IMR-90 (cell line): ENCODE measurements around the gene REPS2. TPM values are rescaled to one million over a fixed set of nuclear protein-coding genes. Genes with fewer than 3 reads are reported as not detected.

ENCODE experiments used
- ATAC-seq: fragments of 200-7000 bp; cut with Tn5 transposase; 2 replicates; pipeline ENCODE4 v1.9.1; 2020; ENCODE audit warnings: low read depth, mild to moderate bottlenecking, moderate library complexity
- BruUV-seq: library from RNA; stranded (reverse); fragments of 400-500 nt; replicated peaks from 2 replicates; lab custom pipeline; 2021; lab: Mats Ljungman, UMichigan
- CTCF ChIA-PET: fragments of 300-600 bp; formaldehyde crosslinking; extraction: SDS; loops from one replicate; lab custom pipeline; 2021; ENCODE audit warnings: antibody characterized with exemption; lab: Yijun Ruan, JAX
- POLR2A ChIA-PET: fragments of 300-600 bp; sonication (Branson Sonifier 250); formaldehyde crosslinking; loops from one replicate; lab custom pipeline; 2022; ENCODE audit warnings: antibody characterized with exemption; ENCODE audit not compliant: unreplicated experiment; lab: Charles Lee
- DNase-seq: peaks from one replicate; pipeline ENCODE4 v3.0.0; 2013
- H2AFZ ChIP-seq: replicated peaks from 2 replicates; pipeline ENCODE3; 2013; ENCODE audit warnings: low read length, mild to moderate bottlenecking; ENCODE audit not compliant: poor library complexity
- H2AK5ac ChIP-seq: 2 replicates; pipeline ENCODE4 v1.6.1; 2013; ENCODE audit warnings: low read depth, low read length, inconsistent platforms
- H2AK9ac ChIP-seq: replicated peaks from 2 replicates; pipeline ENCODE3; 2013; ENCODE audit warnings: mild to moderate bottlenecking, low read depth, low read length, moderate library complexity; ENCODE audit not compliant: poor library complexity
- H2BK120ac ChIP-seq: 2 replicates; pipeline ENCODE4 v1.6.1; 2013; ENCODE audit warnings: low read depth, low read length, inconsistent platforms
- H2BK15ac ChIP-seq: 3 replicates; pipeline ENCODE4 v1.6.1; 2013; ENCODE audit warnings: low read depth, low read length, inconsistent platforms
- H2BK20ac ChIP-seq: 2 replicates; pipeline ENCODE4 v1.6.1; 2013; ENCODE audit warnings: low read depth, mild to moderate bottlenecking, inconsistent platforms, low read length, moderate library complexity
- H2BK5ac ChIP-seq: 2 replicates; pipeline ENCODE4 v1.6.1; 2013; ENCODE audit warnings: mild to moderate bottlenecking, low read depth, low read length, inconsistent platforms; ENCODE audit not compliant: poor library complexity, severe bottlenecking
- H3K14ac ChIP-seq: replicated peaks from 2 replicates; pipeline ENCODE4 v1.6.1; 2013; ENCODE audit warnings: low read depth, low read length, inconsistent platforms
- H3K18ac ChIP-seq: 2 replicates; pipeline ENCODE4 v1.6.1; 2013; ENCODE audit warnings: low read depth, low read length, control low read depth
- H3K23ac ChIP-seq: 2 replicates; pipeline ENCODE4 v1.6.1; 2013; ENCODE audit warnings: low read depth, low read length, inconsistent platforms
- H3K27ac ChIP-seq: 2 replicates; pipeline ENCODE4 v1.5.1; 2013; ENCODE audit warnings: mild to moderate bottlenecking, control low read depth, low read length; ENCODE audit not compliant: insufficient read depth
- H3K27me3 ChIP-seq: 2 replicates; pipeline ENCODE4 v1.6.1; 2013; ENCODE audit warnings: low read length; ENCODE audit not compliant: control insufficient read depth, insufficient read depth
- H3K36me3 ChIP-seq: 2 replicates; pipeline ENCODE4 v1.6.1; 2013; ENCODE audit warnings: low read length, mixed read lengths; ENCODE audit not compliant: control insufficient read depth, insufficient read depth
- H3K4ac ChIP-seq: 2 replicates; pipeline ENCODE4 v1.6.1; 2013; ENCODE audit warnings: low read depth, low read length, inconsistent platforms
- H3K4me1 ChIP-seq: 2 replicates; pipeline ENCODE4 v1.6.1; 2013; ENCODE audit warnings: low read length, mixed read lengths; ENCODE audit not compliant: control insufficient read depth, insufficient read depth
- H3K4me2 ChIP-seq: 2 replicates; pipeline ENCODE4 v1.6.1; 2013; ENCODE audit warnings: low read depth, mild to moderate bottlenecking, control low read depth, low read length, moderate library complexity
- H3K4me3 ChIP-seq: 2 replicates; pipeline ENCODE4 v1.5.1; 2013; ENCODE audit warnings: low read depth, mild to moderate bottlenecking, control low read depth, low read length, moderate library complexity; ENCODE audit not compliant: insufficient read depth
- H3K56ac ChIP-seq: 2 replicates; pipeline ENCODE4 v1.6.1; 2013; ENCODE audit warnings: low read length, inconsistent platforms; ENCODE audit not compliant: insufficient read depth; ENCODE audit errors: extremely low read depth
- H3K79me1 ChIP-seq, 2 experiments: 2 replicates each; pipeline ENCODE4 v1.6.1; 2013; ENCODE audit warnings: low read length in 2 of 2, inconsistent platforms in 1 of 2, low read depth in 1 of 2
- H3K9ac ChIP-seq: 2 replicates; pipeline ENCODE4 v1.6.1; 2013; ENCODE audit warnings: low read depth, low read length, control low read depth
- H3K9me1 ChIP-seq: 2 replicates; pipeline ENCODE4 v1.6.1; 2013; ENCODE audit warnings: low read length, inconsistent platforms; ENCODE audit not compliant: insufficient read depth
- H3K9me3 ChIP-seq: 2 replicates; pipeline ENCODE4 v1.6.1; 2013; ENCODE audit warnings: low read length; ENCODE audit not compliant: control insufficient read depth, insufficient read depth
- H4K20me1 ChIP-seq: 2 replicates; pipeline ENCODE4 v1.6.1; 2013; ENCODE audit warnings: low read length, inconsistent platforms; ENCODE audit not compliant: insufficient read depth
- H4K5ac ChIP-seq: 2 replicates; pipeline ENCODE4 v1.6.1; 2013; ENCODE audit warnings: mild to moderate bottlenecking, low read depth, low read length, control low read depth
- H4K8ac ChIP-seq, 2 experiments: 2 replicates each; pipeline ENCODE4 v1.6.1; 2013; ENCODE audit warnings: low read depth in 2 of 2, low read length in 2 of 2, control low read depth in 1 of 2, inconsistent platforms in 1 of 2
- H4K91ac ChIP-seq: 2 replicates; pipeline ENCODE4 v1.6.1; 2013; ENCODE audit warnings: low read depth, low read length, inconsistent platforms; ENCODE audit not compliant: insufficient read depth
- CHD1 ChIP-seq: IDR thresholded peaks from 2 replicates; pipeline ENCODE4 v1.6.1; 2012; ENCODE audit warnings: low read depth, low read length, improper control_type of control experiment
- ELK1 ChIP-seq: fragments of 150-350 bp; IDR thresholded peaks from 2 replicates; pipeline ENCODE4 v1.6.1; 2016; ENCODE audit warnings: low read depth, mild to moderate bottlenecking, low read length, moderate library complexity, borderline replicate concordance
- POLR2A ChIP-seq: IDR thresholded peaks from 2 replicates; pipeline ENCODE4 v1.6.1; 2012; ENCODE audit warnings: mild to moderate bottlenecking, low read depth, low read length
- RFX5 ChIP-seq: IDR thresholded peaks from 2 replicates; pipeline ENCODE4 v1.8.0; 2012; ENCODE audit warnings: low read depth, mild to moderate bottlenecking, low read length, moderate library complexity
- SMC3 ChIP-seq: fragments of 150-350 bp; IDR thresholded peaks from 2 replicates; pipeline ENCODE4 v1.6.1; 2016; ENCODE audit warnings: low read depth, mild to moderate bottlenecking, antibody characterized with exemption, low read length, moderate library complexity
- WGBS, 2 experiments: methylation state at CpG; one replicate each; pipeline versions ENCODE4 v1.1.5 to v1.1.7; 2013; ENCODE audit warnings: missing lambda C conversion rate in 2 of 2; ENCODE audit not compliant: insufficient read length in 1 of 2; ENCODE audit errors: extremely low coverage in 2 of 2; 5-methylcytosine and 5-hydroxymethylcytosine counted together
- dilution Hi-C: fragments of 300-500 bp; cut with HindIII; formaldehyde crosslinking; loops from one replicate; pipeline ENCODE4 v1.14.3; 2018; ENCODE audit warnings: low sequenced_read_pairs; ENCODE audit not compliant: unreplicated experiment
- in situ Hi-C: fragments of 300-500 bp; cut with MboI; formaldehyde crosslinking; loops from 3 replicates; pipeline ENCODE4 v1.14.3; 2019; ENCODE audit warnings: low sequenced_read_pairs, inconsistent platforms, mixed read lengths
- intact Hi-C: fragments of 100-400 bp; cut with micrococcal nuclease; formaldehyde crosslinking; loops from 2 replicates; pipeline ENCODE4 v1.10.0; 2022
- polyA plus RNA-seq, 3 experiments: library from polyadenylated mRNA; depleted of rRNA; stranded (reverse); fragments of >200 nt; gene quantifications; 2 replicates each; pipeline ENCODE4 v1.2.3, GENCODE V29; 2012; ENCODE audit warnings: low replicate concordance in 1 of 3
- total RNA-seq: library from RNA; depleted of rRNA; stranded (reverse); fragments of >200 nt; gene quantifications from 2 replicates; pipeline ENCODE4 v1.2.3, GENCODE V29; 2012

REPS2 gene
- total and polyA plus RNA-seq, 2 of the 4 experiments (the other 2 are of a cell fraction) = 0.02 to 0.18 TPM

GRCh38 chrX:17161991-17162390 is 215.5 kb downstream of the REPS2 start:
- ChIA-PET POLR2A (no interaction called here), CTCF (no interaction called here)
- H3K4me2 ChIP-seq = no peak overlapping the region
- H4K8ac ChIP-seq = no peak overlapping the region
- H3K18ac ChIP-seq = no peak overlapping the region
- H3K9ac ChIP-seq = no peak overlapping the region
- no peak overlapping the region for H2BK20ac ChIP-seq
- ATAC-seq (no peak), DNase-seq (no peak)
- no peak overlapping the region for H3K56ac ChIP-seq
- H2AK9ac ChIP-seq = no peak overlapping the region
- WGBS, 2 experiments = no CpG with 5 or more reads among the region's 1 CpG
- no peaks in the 10 kb centered on the region for H3K79me1 ChIP-seq
- in situ Hi-C loops = no loop called here
- intact Hi-C loops = no loop called here
- no peak overlapping the region for H2BK120ac ChIP-seq
- dilution Hi-C loops = no loop called here
- H3K9me1 ChIP-seq = no peaks in the 10 kb centered on the region
- no peak overlapping the region for H3K27ac ChIP-seq
- H3K23ac ChIP-seq = no peak overlapping the region
- no peaks in the 10 kb centered on the region; the same call in 1 of the 2 replicates for H3K9me3 ChIP-seq
- no peaks in the 10 kb centered on the region for H4K20me1 ChIP-seq
- no peak overlapping the region for H3K14ac ChIP-seq
- H3K4ac ChIP-seq = no peak overlapping the region
- no peaks in the 10 kb centered on the region for H3K36me3 ChIP-seq
- H4K91ac ChIP-seq = no peak overlapping the region
- no peak overlapping the region for H2AFZ ChIP-seq
- no peak overlapping the region for H2BK15ac ChIP-seq
- no peak overlapping the region for H2AK5ac ChIP-seq
- no peak overlapping the region for H2BK5ac ChIP-seq
- TF ChIP-seq SMC3 (no peak), CHD1 (no peak), POLR2A (no peak), RFX5 (no peak), ELK1 (no peak)
- peaks cover 2% of the 10 kb centered on the region; the same call in 1 of the 2 replicates for H3K27me3 ChIP-seq
- no peak overlapping the region for H3K4me3 ChIP-seq
- H3K4me1 ChIP-seq = no peaks in the 10 kb centered on the region
- BruUV-seq = no TSS peak
- no peak overlapping the region for H4K5ac ChIP-seq
